SK-N-SH treated with all-trans-retinoic acid at 6 μM for 48 hours (cell line): ENCODE measurements around the gene BMPR2.

ENCODE experiments used
- ATAC-seq: fragments of 200-7000 bp; cut with Tn5 transposase; 3 replicates; pipeline ENCODE4 v1.9.1; 2020; ENCODE audit warnings: mild to moderate bottlenecking, moderate library complexity
- ARNTL ChIP-seq: fragments of 450-650 bp; formaldehyde crosslinking; IDR thresholded peaks from 2 replicates; pipeline ENCODE4 v1.5.0; 2020; ENCODE audit warnings: low read depth, mild to moderate bottlenecking, moderate library complexity, borderline replicate concordance
- BACH2 ChIP-seq: fragments of 250-450 bp; sonication (Bioruptor Pico); IDR thresholded peaks from 2 replicates; pipeline ENCODE4 v1.9.0; 2021; ENCODE audit warnings: mild to moderate bottlenecking, borderline replicate concordance
- CSDC2 ChIP-seq: fragments of 250-450 bp; sonication (Bioruptor Pico); IDR thresholded peaks from 2 replicates; pipeline ENCODE4 v1.5.0; 2020; ENCODE audit warnings: mild to moderate bottlenecking, moderate library complexity
- CSRNP3 ChIP-seq: fragments of 250-450 bp; sonication (Bioruptor Pico); IDR thresholded peaks from 2 replicates; pipeline ENCODE4 v1.5.1; 2021; ENCODE audit warnings: mild to moderate bottlenecking, moderate library complexity
- ESRRG ChIP-seq: fragments of 250-450 bp; sonication (Bioruptor Pico); IDR thresholded peaks from 2 replicates; pipeline ENCODE4 v1.6.1; 2021; ENCODE audit warnings: mild to moderate bottlenecking
- ISL1 ChIP-seq: fragments of 250-450 bp; sonication (Bioruptor Pico); IDR thresholded peaks from 2 replicates; pipeline ENCODE4 v2.1.2; 2022; ENCODE audit warnings: mild to moderate bottlenecking, moderate library complexity
- OSR1 ChIP-seq: fragments of 250-450 bp; sonication (Bioruptor Pico); IDR thresholded peaks from 2 replicates; pipeline ENCODE4 v1.8.0; 2022; ENCODE audit warnings: moderate library complexity, mild to moderate bottlenecking, inconsistent platforms
- PATZ1 ChIP-seq: fragments of 250-450 bp; sonication (Bioruptor Pico); IDR thresholded peaks from 2 replicates; pipeline ENCODE4 v1.8.0; 2020; ENCODE audit warnings: mild to moderate bottlenecking, moderate library complexity, borderline replicate concordance
- POU6F1 ChIP-seq: fragments of 250-450 bp; sonication (Bioruptor Pico); IDR thresholded peaks from 2 replicates; pipeline ENCODE4 v1.8.0; 2021; ENCODE audit warnings: low read depth, mild to moderate bottlenecking, moderate library complexity, borderline replicate concordance
- RARB ChIP-seq: fragments of 250-450 bp; sonication (Bioruptor Pico); IDR thresholded peaks from 2 replicates; pipeline ENCODE4 v1.8.0; 2021; ENCODE audit warnings: mild to moderate bottlenecking, moderate library complexity
- SNAI2 ChIP-seq: fragments of 250-450 bp; sonication (Bioruptor Pico); IDR thresholded peaks from 2 replicates; pipeline ENCODE4 v1.5.0; 2020; ENCODE audit warnings: mild to moderate bottlenecking, moderate library complexity
- TCF4 ChIP-seq: fragments of 250-450 bp; sonication (Bioruptor Pico); IDR thresholded peaks from 2 replicates; pipeline ENCODE4 v1.8.0; 2021; ENCODE audit warnings: mild to moderate bottlenecking, moderate library complexity, borderline replicate concordance
- TSHZ2 ChIP-seq: fragments of 250-450 bp; sonication (Bioruptor Pico); IDR thresholded peaks from 2 replicates; pipeline ENCODE4 v1.5.0; 2020; ENCODE audit warnings: mild to moderate bottlenecking, moderate library complexity
- ZC3H10 ChIP-seq: fragments of 250-450 bp; sonication (Bioruptor Pico); IDR thresholded peaks from 2 replicates; pipeline ENCODE4 v1.5.1; 2021; ENCODE audit warnings: mild to moderate bottlenecking, moderate library complexity
- ZFP30 ChIP-seq: fragments of 450-650 bp; formaldehyde crosslinking; IDR thresholded peaks from 2 replicates; pipeline ENCODE4 v1.5.0; 2022; ENCODE audit warnings: mild to moderate bottlenecking, moderate library complexity
- ZNF565 ChIP-seq: fragments of 450-650 bp; formaldehyde crosslinking; conservative IDR thresholded peaks from 2 replicates; pipeline ENCODE4 v1.5.0; 2020; ENCODE audit warnings: low read depth, mild to moderate bottlenecking, moderate library complexity
- ZNF70 ChIP-seq: fragments of 450-650 bp; formaldehyde crosslinking; IDR thresholded peaks from 2 replicates; pipeline ENCODE4 v1.5.0; 2020; ENCODE audit warnings: mild to moderate bottlenecking, moderate library complexity
- ZNF8 ChIP-seq: fragments of 450-650 bp; formaldehyde crosslinking; IDR thresholded peaks from 2 replicates; pipeline ENCODE4 v1.5.0; 2020; ENCODE audit warnings: mild to moderate bottlenecking, moderate library complexity

BMPR2 gene

GRCh38 chr2:202551000-202551399, 174.9 kb downstream of the BMPR2 start:
- TF ChIP-seq TCF4 (CRISPR knock-in tag) (peak; percentile 64; the same call in 1 of the 2 replicates), SNAI2 (0 out of 2 replicates have a peak, but pooled peaks have one; percentile 37)
- ATAC-seq = peak; percentile 83

GRCh38 chr2:202555356-202555755, 179.2 kb downstream of the BMPR2 start:
- no peak for ATAC-seq
- TF ChIP-seq OSR1 (CRISPR knock-in tag) = no peak
- TF ChIP-seq CSDC2 (CRISPR knock-in tag) = no peak
- no peak for TF ChIP-seq ZNF8 (CRISPR knock-in tag)
- no peak for TF ChIP-seq RARB
- TF ChIP-seq ZC3H10 (CRISPR knock-in tag) = no peak
- no peak for TF ChIP-seq ESRRG (CRISPR knock-in tag)
- TF ChIP-seq SNAI2 = no peak
- TF ChIP-seq POU6F1 = no peak
- no peak for TF ChIP-seq ISL1 (CRISPR knock-in tag)
- TF ChIP-seq CSRNP3 (CRISPR knock-in tag) = no peak
- TF ChIP-seq ZNF565 (CRISPR knock-in tag) = no peak
- TF ChIP-seq ZNF70 = no peak
- TF ChIP-seq ARNTL (CRISPR knock-in tag) = no peak
- no peak for TF ChIP-seq PATZ1 (CRISPR knock-in tag)
- TF ChIP-seq ZFP30 (CRISPR knock-in tag) = no peak

- TF ChIP-seq TCF4 (CRISPR knock-in tag) (no peak), OSR1 (CRISPR knock-in tag) (no peak), ARNTL (CRISPR knock-in tag) (no peak), ZC3H10 (CRISPR knock-in tag) (no peak), POU6F1 (no peak), ZNF565 (CRISPR knock-in tag) (no peak)
- TF ChIP-seq, all 23 proteins: peak for 0
- no peak for ATAC-seq
Measured at GRCh38 chr2:202560200-202560599, 184.1 kb downstream of the BMPR2 start.

GRCh38 chr2:202564226-202564625, 188.1 kb downstream of the BMPR2 start:
- TF ChIP-seq PATZ1 (CRISPR knock-in tag) (no peak), RARB (no peak), ARNTL (CRISPR knock-in tag) (no peak), TSHZ2 (CRISPR knock-in tag) (no peak), BACH2 (CRISPR knock-in tag) (no peak)
- ATAC-seq = no peak
